Activated CD8-positive, alpha-beta memory T cell treated with anti-CD3 and anti-CD28 coated beads, Interleukin-2, amount 50 U/mL, for 1 hour (primary cell): Measurements from ENCODE around the gene UBE2S.

ENCODE experiments used
- DNase-seq: peaks from one replicate; pipeline ENCODE4 v3.0.0-alpha.2; 2020; ENCODE audit errors: extremely low read depth

Gene UBE2S

DNA sequence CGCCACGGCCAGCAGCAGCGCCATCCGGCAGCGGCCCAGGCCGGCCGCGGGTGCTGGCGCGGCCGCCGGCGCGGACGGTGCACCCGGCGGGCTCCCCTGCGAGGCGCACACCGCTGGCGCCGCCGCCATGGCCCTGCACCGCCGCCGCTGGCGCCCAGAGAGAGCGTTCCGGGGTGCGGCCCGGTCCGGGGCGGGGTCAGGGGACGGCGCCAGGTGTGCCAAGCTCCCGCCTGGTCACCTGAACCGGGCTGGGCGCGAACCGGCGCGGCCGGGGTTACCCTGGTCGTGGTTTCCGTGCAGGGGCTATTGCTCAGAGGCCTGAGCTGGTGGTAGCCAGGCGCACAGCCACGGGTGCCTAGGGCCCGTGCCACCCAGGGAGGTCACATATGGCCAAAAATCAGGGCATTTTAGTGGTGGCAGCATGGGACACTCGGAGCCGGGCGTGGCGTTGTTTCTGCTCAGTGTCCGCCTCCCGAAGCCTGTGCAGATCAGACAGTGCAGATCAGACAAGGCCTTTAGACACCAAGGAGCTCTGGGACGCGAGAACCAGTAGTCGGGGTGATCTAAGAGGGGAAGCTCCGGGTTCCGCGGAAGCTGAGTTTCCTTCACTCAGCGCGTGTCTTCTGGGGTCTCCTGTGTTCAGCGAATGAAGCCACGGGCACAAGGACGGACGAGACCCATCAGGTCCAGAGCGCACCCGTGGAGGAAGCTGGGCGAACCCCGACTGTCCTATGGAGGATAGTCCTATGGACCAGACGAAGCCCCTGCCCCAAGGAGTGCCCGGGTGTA is 23.3 kb downstream of the UBE2S start, which contains the start of gene TMEM238:
Gene TMEM238, minus strand, starts transcription at position 162 of the 789 bp plus-strand sequence. Its CDS starts 33 bp downstream, at position 129.
- DNase-seq = no peak

DNA sequence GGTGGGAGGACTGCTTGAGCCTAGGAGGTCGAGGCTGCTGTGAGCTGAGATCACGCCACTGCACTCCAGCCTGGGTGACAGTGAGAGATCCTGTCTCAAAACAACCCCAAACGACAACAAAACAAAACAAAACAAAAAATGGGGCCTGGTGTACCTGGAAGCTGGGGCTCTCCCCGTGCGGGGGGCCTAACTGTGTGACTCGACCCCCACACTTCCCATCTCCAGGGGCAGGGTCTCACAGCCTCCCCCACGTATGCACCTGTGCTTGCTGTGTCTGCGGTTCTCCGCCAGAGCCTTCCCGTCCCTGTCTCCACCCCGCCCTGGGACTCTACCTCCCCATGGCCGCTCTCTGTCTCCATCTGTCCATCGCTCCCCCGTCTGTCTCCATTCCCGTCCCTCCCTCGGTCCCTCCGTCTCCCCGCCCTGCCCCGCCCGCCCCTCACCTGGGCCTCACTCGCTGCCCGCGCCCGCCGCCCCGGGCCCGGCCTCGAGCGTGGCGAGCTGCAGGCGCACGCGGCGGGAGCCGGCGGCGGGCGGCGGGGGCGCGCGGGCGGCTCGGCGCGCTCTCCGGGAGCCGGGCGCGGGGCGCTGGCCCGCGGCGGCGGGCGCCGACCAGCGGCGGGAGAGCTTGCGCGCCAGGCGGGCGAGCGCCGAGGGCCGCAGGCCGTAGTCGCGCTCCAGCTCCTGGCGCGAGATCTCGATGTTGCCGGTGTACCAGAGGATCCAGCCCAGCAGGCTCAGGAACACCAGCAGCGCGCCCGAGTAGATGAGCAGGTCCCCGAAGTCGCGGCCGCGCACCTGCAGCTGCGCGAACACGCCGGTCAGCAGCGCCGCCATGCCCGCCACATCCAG is 24.1 kb downstream of the UBE2S start:
- DNase-seq = no peak

DNA sequence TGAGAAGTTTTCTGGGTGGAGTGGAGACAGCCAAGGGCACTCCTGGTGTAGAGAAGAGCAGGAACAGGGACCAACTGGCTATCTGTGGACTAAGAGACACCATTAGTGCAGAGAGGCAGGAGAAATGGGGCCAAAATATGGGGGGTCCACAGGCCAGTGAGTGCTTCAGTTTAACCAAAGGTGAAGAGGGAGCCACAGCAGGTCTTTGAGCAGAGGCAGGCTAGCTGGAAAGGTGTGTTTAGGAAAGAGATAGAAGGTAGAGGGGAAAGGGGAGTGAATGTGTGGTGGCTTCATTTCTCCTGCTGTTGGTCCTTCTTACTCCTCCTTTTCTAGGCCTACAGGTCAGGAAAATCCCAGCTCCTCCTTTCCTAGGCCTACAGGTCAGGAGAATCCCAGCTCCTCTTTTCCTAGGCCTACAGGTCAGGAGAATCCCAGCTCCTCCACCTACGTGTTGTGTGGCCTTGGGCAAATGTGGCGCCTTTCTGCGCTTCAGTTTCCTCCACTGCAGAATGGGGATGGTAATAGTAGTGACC is 25.0 kb downstream of the UBE2S start:
- DNase-seq = no peak

DNA sequence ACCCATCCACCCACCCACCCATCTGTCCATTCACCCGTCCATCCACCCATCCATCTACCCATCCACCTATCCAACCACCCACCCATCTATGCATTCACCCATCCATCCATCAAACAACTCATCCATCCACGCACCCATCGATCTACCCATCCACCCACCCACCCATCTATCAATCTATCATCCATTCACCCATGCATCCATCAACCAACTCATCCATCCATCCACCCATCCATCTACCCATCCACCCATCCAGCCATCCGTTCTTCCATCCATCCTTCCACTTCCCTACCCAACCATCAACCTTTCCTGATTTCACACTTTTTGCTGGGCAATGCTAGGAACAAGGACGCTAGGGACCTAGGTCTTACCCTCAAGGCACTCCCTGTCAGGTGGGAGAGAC is 25.6 kb downstream of the UBE2S start:
- no peak for DNase-seq

- DNase-seq = no peak
Measured at GRCh38 chr19:55379174-55379573, 28.4 kb downstream of the UBE2S start.

DNA sequence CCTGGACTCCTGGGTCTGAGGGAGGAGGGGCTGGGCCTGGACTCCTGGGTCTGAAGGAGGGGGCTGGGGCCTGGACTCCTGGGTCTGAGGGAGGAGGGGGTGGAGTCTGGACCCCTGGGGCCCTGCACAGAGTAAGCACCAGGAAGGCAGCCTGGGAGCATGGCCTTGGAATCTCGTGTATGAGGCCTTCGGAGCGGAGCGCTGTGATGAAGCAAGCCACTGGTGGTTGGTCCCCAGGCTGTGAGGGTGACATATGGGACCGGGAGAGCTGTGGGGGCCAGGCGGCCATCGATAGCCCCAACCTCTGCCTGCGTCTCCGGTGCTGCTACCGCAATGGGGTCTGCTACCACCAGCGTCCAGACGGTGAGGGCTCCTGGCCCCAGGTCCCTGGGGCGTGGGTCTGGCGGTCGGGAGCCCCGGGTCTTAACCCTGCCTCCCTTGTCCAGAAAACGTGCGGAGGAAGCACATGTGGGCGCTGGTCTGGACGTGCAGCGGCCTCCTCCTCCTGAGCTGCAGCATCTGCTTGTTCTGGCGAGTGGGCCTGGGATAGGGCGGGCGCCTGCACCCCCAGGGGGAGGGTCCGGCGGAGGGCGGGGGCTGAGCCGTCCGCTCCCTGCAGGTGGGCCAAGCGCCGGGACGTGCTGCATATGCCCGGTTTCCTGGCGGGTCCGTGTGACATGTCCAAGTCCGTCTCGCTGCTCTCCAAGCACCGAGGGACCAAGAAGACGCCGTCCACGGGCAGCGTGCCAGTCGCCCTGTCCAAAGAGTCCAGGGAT is 30.0 kb downstream of the UBE2S start:
- no peak for DNase-seq

GRCh38 chr19:55376241-55376933 is 31.2 kb downstream of the UBE2S start, which contains the start of gene TMEM190:
Gene TMEM190, plus strand, starts transcription at chr19:55376826. Its CDS starts 28 bp downstream, at chr19:55376854.
- DNase-seq = no peak

- no peak for DNase-seq
Measured at GRCh38 chr19:55373993-55374757, 33.4 kb downstream of the UBE2S start.

DNA sequence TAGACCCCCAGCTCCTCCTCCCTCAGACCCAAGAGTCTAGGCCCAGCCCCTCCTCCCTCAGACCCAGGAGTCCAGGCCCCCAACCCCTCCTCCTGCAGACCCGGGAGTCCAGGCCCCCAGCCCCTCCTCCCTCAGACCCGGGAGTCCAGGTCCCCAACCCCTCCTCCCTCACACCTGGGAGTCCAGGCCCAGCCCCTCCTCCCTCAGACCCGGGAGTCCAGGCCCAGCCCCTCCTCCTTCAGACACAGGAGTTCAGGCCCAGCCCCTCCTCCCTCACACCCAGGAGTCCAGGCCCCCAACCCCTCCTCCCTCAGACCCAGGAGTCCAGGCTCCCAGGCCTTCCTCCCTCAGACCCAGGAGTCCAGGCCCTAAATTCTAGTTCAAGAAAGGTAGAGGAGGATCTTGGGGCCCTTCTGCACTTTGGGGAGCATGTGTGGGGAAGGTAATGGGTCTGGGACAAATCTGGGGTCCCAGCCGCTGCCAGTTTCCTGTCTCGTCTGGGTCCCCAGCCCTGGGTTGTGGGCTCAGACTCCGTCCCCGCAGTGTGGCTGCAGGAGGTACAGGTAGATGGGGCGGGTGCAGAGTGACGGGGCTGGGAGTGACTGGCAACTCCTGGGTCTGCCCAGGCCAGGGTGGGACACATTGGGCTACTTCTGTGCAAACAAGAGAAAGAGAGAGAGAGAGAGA is 34.1 kb downstream of the UBE2S start:
- no peak for DNase-seq

DNA sequence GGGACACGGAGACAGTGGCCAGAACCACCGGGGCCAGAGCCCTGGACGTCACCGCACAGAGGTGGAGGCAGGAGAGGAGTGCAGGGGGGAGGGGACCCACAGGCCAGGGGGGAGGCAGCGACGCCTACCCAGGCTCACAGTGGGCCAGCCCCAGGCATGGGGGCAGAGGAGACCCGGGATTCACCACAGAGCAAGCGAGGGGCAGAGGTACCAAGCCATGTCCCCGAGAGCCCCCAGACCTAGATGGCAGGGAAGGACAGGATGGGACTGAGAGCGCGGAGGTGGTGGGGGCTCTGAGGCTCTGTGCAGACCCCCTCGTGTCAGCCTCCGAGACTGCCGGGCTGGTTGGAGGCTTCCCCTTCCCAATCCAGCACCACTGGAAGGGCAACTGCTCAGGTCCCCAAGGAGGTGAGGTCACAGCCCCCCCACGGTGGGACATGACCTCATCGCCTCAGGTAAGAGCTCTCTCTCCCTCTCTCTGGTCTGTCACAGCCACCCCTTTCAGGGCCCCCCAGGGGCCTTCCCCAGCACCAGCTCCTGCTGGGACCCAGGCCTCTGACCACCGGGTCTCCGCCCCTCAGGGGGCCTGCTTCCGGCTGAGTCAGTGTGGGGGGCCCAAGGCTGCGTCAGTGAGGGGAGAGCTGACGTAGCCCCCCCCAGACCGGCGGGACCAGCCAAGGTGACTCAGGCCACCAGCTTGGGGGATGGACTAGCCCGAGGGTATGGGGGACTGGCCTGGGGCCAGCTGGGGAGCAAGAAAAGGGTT is 35.1 kb downstream of the UBE2S start:
- DNase-seq = no peak

- no peak for DNase-seq
Measured at GRCh38 chr19:55370305-55370988, 37.1 kb downstream of the UBE2S start, which contains the start of gene IL11. Gene IL11, minus strand, starts transcription at chr19:55370463. Its CDS starts 153 bp downstream, at chr19:55370310.

DNA sequence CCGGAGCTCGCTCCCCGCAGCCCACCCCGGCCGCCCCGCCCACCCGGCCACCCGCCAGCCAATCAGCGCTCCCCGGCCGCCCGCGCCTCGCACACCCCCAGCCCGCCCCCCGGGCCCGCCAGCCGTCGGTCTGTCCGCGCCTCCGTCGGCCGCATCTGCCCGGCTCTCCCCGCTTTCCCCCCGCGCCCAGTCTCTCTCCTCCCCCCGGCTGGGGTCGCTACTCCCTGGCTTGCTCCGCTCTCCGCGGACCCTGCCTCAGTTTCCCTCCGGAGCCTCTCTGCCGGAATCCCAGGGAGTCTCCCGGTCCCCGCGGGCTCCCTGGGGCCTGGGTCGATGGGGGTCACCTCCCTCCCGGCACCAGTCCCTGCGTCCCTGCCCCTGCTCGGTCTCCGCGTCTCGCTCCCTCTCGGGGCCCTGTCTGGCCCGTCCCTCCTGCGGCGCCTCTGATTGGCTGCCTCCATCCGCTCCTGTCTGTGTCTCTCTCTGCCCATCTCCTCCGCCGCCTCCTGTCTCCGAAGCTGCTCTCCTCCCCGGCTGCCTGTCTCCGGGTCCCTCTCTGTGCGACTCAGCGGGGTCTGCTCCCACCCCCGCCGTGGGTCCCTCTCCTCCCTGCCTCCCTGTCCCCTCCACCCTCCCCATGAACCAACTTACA is 37.8 kb downstream of the UBE2S start:
- DNase-seq = no peak

DNA sequence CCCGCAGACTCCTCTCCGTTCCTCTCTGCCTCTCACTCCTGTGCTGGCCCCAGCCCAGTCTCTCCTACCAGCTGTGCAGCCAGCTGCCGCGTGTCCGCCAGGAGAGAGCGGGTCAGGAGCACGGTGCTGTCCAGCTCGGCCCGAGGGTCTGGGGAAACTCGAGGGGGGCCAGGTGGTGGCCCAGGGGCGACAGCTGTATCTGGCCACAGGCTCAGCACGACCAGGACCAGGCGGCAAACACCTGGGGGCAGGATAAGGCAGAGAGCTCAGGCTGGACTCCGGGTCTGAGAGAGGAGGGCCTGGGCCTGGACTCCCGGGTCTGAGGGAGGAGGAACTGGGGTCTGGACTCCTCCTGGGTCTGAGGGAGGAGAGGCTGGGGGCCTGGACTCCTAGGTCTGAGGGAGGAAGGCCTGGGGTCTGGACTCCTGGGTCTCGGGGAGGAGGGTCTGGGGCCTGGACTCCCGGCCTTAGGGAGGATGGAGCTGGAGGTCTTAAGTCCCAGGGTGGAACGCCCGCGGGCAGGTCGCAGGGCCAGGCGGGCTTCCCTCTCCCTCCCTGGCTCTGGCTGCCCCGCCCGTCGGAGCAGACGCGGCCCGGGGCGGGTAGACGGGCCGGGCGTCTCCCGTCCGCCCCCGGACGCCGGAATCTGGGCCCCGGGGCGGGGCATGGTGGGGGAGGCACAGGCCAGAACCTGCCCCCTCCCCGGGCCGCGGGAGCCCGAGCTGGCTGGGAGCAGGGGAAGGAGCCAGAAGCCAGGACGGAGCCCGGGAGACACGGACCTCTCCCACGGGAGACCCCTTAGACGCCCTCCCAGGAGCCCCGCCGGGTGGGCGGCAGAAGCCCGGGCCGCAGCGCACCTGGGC is 38.7 kb downstream of the UBE2S start:
- no peak for DNase-seq

GRCh38 chr19:55368106-55368505 is 39.5 kb downstream of the UBE2S start:
- DNase-seq = no peak

GRCh38 chr19:55366790-55367189 is 40.8 kb downstream of the UBE2S start:
- no peak for DNase-seq

GRCh38 chr19:55365964-55366363 is 41.6 kb downstream of the UBE2S start:
- DNase-seq = no peak

- DNase-seq = no peak
Measured at GRCh38 chr19:55365245-55365644, 42.3 kb downstream of the UBE2S start.
